Subcutaneous abdominal adipose tissue (tissue), 5 donors: ENCODE data around the gene PRSS27.
A peak's percentile ranks its signal among the peaks of the same experiment; 100 is the strongest.

Experiments
- H3K27ac ChIP-seq: one replicate; pipeline ENCODE4 v1.7.0; 2013; ENCODE audit warnings: low read depth, mild to moderate bottlenecking, inconsistent platforms, low read length, moderate library complexity
- H3K27me3 ChIP-seq, 5 donors: one replicate each; pipeline ENCODE4 v1.7.0; 2013; ENCODE audit warnings: low read length in 5 of 5, inconsistent platforms in 1 of 5; ENCODE audit not compliant: control insufficient read depth in 5 of 5, insufficient read depth in 4 of 5
- H3K36me3 ChIP-seq, 5 donors: one replicate each; pipeline ENCODE4 v1.7.0; 2013; ENCODE audit warnings: low read length in 5 of 5; ENCODE audit not compliant: control insufficient read depth in 5 of 5, insufficient read depth in 5 of 5
- H3K4me1 ChIP-seq, 5 donors: one replicate each; pipeline ENCODE4 v1.7.0; 2013; ENCODE audit warnings: low read length in 5 of 5, mild to moderate bottlenecking in 3 of 5, moderate library complexity in 1 of 5; ENCODE audit not compliant: control insufficient read depth in 5 of 5, insufficient read depth in 5 of 5
- H3K4me3 ChIP-seq, 5 donors: one replicate each; pipeline ENCODE4 v1.7.0; 2013; ENCODE audit warnings: low read length in 5 of 5, low read depth in 1 of 5
- H3K9ac ChIP-seq, 5 donors: one replicate each; pipeline ENCODE4 v1.7.0; 2013; ENCODE audit warnings: low read length in 5 of 5, mild to moderate bottlenecking in 4 of 5, moderate library complexity in 3 of 5
- H3K9me3 ChIP-seq, 5 donors: one replicate each; pipeline ENCODE4 v1.7.0; 2013; ENCODE audit warnings: low read length in 5 of 5; ENCODE audit not compliant: control insufficient read depth in 5 of 5
- donor health status: healthy.
- donor health status: healthy.
- donor health status: healthy.
- donor health status: healthy.
- donor health status: healthy.

Gene PRSS27

DNA sequence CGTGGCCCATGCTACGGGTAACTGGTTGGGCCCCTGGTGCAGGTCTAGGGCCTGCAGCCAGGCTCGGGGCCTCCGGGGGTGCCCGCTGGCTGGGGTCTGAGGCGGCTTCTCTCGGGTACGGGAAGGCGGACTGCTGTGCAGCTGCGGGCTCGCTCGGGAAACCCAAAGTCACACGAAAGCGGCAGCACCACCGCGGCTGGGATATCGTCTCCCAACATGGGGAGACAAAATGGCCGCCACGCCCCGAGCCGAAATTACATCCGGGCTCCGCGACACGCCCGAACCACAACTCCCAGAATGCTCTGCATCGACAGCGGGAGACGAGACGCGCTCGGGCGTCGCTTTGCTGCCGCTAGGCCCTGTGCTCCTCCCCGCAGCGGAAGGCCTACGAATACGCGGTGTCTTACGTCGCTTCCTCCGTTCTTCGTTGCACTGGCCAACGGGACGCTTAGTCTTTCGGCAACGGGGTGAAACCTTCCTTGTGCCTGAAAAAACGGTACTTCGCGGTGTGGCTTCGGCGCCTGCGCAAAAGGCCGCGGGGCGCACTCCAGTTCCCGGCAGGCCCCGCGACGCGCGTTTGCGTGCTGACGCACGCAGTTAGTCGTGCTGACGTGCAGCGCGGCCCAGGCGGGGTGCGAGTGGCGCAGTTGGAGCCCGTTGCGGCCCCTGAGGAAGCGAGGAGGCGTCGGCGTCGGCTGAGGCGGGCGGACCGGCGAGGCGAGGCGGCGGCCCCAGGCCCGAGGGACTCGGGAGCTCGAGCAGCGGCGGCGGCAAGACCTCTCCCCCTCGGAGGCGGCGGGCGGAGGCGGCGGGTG lies 32.2 kb upstream of the PRSS27 start, which contains the start of gene SRRM2:
TSS of gene SRRM2 (plus strand) at position 604 of the 815 bp plus-strand sequence. CDS start 3,727 bp downstream, outside the sequence.
- Histone ChIP-seq H3K4me1 (peaks cover 8 to 50% (median 47%) of the 10 kb centered on the region in 5 donors), H3K27me3 (no peaks in the 10 kb centered on the region), H3K9ac (peak within 1 kb of the TSS; percentile 85 to 97 (median 93))

GRCh38 chr16:2751577-2752034 lies 31.6 kb upstream of the PRSS27 start:
- H3K4me1 ChIP-seq, result peaks cover 8 to 44% (median 41%) of the 10 kb centered on the region in 5 donors
- peak overlapping the region; percentile 94 for H3K27ac ChIP-seq
- peaks cover 0 to 4% (median 0%) of the 10 kb centered on the region in 5 donors for H3K36me3 ChIP-seq
- no peaks in the 10 kb centered on the region for H3K9me3 ChIP-seq
- H3K27me3 ChIP-seq, result no peaks in the 10 kb centered on the region
- peak overlapping the region in 4 of 5 donors; percentile 85 to 97 (median 94) for H3K9ac ChIP-seq
- peak overlapping the region; percentile 70 to 89 (median 83) for H3K4me3 ChIP-seq

More for the DNA sequence above, 32.2 kb upstream of the PRSS27 start, which contains the start of gene SRRM2:
- H3K9me3 ChIP-seq, result no peaks in the 10 kb centered on the region
- H3K4me3 ChIP-seq, result peak within 1 kb of the TSS; percentile 73 to 89 (median 84)
- H3K27ac ChIP-seq, result peak within 1 kb of the TSS; percentile 94
- peaks cover 0 to 10% (median under 1%) of the 10 kb centered on the region in 5 donors for H3K36me3 ChIP-seq

DNA sequence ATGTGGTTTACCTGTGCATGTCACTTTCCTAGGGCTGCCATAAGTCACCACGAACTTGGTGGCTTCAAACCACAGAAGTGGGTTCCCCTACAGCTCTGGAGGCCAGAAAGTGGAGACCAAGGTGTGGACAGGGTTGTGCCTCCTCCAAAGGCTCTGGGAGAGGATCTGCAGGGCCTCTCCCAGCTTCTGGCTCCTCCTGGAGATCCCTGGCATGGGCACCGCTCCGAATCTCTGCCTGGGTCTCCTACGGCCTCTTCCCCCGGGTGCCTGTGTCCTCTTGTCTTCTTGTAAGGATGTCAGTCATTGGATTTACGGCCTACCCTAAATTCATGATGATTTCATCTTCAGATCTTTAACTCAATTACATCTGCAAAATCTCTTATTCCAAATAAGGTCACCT lies 29.9 kb upstream of the PRSS27 start:
- no peaks in the 10 kb centered on the region for H3K36me3 ChIP-seq
- H3K4me3 ChIP-seq, result no peak overlapping the region
- no peak overlapping the region for H3K27ac ChIP-seq
- H3K27me3 ChIP-seq, result peaks cover 0 to 8% (median 0%) of the 10 kb centered on the region in 5 donors
- H3K4me1 ChIP-seq, result peaks cover 3 to 27% (median 24%) of the 10 kb centered on the region in 5 donors
- no peak overlapping the region for H3K9ac ChIP-seq
- H3K9me3 ChIP-seq, result no peaks in the 10 kb centered on the region

GRCh38 chr16:2749476-2749875 lies 29.5 kb upstream of the PRSS27 start:
- Histone ChIP-seq H3K36me3 (no peaks in the 10 kb centered on the region), H3K27ac (no peak overlapping the region), H3K27me3 (peaks cover 0 to 8% (median 0%) of the 10 kb centered on the region in 5 donors), H3K9me3 (no peaks in the 10 kb centered on the region), H3K9ac (no peak overlapping the region), H3K4me3 (no peak overlapping the region), H3K4me1 (peaks cover 0 to 22% (median 20%) of the 10 kb centered on the region in 5 donors)

DNA sequence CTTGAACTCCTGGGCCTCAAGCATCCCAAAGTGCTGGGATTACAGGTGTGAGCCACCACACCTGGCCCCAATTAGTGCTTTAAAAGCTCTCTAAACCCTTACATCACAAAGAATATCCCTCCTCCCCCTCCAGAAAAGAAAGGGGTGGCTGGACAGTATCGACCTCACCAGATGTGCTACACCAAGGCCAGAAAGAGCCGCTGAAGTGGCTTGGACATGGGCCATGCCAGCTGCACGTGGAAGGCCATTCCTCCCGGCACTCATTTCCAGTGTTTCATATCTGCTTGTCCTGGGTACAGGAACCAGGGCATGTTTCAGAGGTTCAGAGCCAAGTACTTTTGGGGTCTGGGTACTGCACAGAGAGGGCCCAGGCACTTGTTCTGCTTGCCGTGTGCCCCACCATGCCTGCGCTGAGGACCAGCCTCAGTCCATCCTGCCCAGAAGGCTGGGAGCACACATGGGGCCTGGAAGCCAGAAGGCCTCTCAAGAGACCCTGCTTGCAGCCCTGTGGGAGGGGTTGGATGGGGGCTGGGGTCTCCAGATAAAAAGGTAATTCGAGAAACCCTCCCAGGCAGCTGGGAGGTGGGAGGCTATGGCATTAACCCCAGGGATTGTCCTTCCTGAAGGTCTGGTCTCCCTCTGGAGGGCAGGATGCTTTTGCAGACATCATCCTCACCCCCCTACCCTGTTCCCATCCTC lies 28.9 kb upstream of the PRSS27 start:
- no peak overlapping the region for H3K4me3 ChIP-seq
- H3K9me3 ChIP-seq, result no peaks in the 10 kb centered on the region
- H3K4me1 ChIP-seq, result peaks cover 0 to 17% (median 14%) of the 10 kb centered on the region in 5 donors
- H3K27ac ChIP-seq, result no peak overlapping the region
- H3K9ac ChIP-seq, result no peak overlapping the region
- no peaks in the 10 kb centered on the region for H3K36me3 ChIP-seq
- peaks cover 0 to 8% (median 0%) of the 10 kb centered on the region in 5 donors for H3K27me3 ChIP-seq

DNA sequence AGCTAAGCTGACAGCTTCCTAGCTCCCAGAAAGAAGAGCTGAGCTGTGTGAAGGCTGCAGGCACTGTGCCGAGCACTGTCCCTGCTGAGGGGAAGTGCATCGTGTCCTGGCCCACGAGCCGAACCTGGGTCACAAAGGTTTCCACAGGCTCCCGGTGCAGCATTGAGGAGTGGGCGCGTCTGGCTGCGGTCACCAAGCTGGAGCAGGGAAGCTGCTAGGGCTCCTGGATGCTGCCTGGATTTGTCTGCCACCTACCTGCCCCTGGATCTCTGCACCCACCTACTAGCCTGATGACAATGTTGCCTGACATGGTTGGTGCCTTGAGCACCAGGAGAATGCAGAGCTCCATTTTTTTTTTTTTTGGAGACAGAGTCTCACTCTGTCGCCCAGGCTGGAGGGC lies 25.9 kb upstream of the PRSS27 start:
- H3K27ac ChIP-seq, result no peak overlapping the region
- no peaks in the 10 kb centered on the region for H3K4me1 ChIP-seq
- peaks cover 0 to 11% (median 0%) of the 10 kb centered on the region in 5 donors for H3K27me3 ChIP-seq
- no peaks in the 10 kb centered on the region for H3K9me3 ChIP-seq
- no peak overlapping the region for H3K4me3 ChIP-seq
- no peaks in the 10 kb centered on the region for H3K36me3 ChIP-seq
- no peak overlapping the region for H3K9ac ChIP-seq

- H3K4me1 ChIP-seq, result no peaks in the 10 kb centered on the region
- H3K27me3 ChIP-seq, result peaks cover 0 to 13% (median under 1%) of the 10 kb centered on the region in 5 donors
- H3K9me3 ChIP-seq, result no peaks in the 10 kb centered on the region
- H3K27ac ChIP-seq, result no peak overlapping the region
- H3K9ac ChIP-seq, result no peak overlapping the region
- no peaks in the 10 kb centered on the region for H3K36me3 ChIP-seq
- H3K4me3 ChIP-seq, result no peak overlapping the region
These were observed 25.3 kb upstream of the PRSS27 start for GRCh38 chr16:2745116-2745890.

GRCh38 chr16:2744711-2745110 lies 24.7 kb upstream of the PRSS27 start:
- peaks cover 1 to 19% (median 3%) of the 10 kb centered on the region in 5 donors for H3K27me3 ChIP-seq
- no peak overlapping the region for H3K4me3 ChIP-seq
- no peaks in the 10 kb centered on the region for H3K9me3 ChIP-seq

GRCh38 chr16:2743007-2743810 lies 23.2 kb upstream of the PRSS27 start:
- peaks cover 10 to 30% (median 16%) of the 10 kb centered on the region in 5 donors for H3K27me3 ChIP-seq
- no peaks in the 10 kb centered on the region for H3K9me3 ChIP-seq
- H3K36me3 ChIP-seq, result no peaks in the 10 kb centered on the region
- H3K9ac ChIP-seq, result no peak overlapping the region
- no peak overlapping the region for H3K27ac ChIP-seq
- H3K4me3 ChIP-seq, result no peak overlapping the region
- no peaks in the 10 kb centered on the region for H3K4me1 ChIP-seq

More at GRCh38 chr16:2744711-2745110, 24.7 kb upstream of the PRSS27 start:
- Histone ChIP-seq H3K4me1 (no peaks in the 10 kb centered on the region), H3K36me3 (no peaks in the 10 kb centered on the region), H3K9ac (no peak overlapping the region), H3K27ac (no peak overlapping the region)
